Measurements from ENCODE around the gene LAMA5.

LAMA5 gene

GRCh38 chr20:62269378-62269777, 97.7 kb downstream of the LAMA5 start:
- no peak overlapping the region for H3K4me3 ChIP-seq (ENCODE audit: low read depth in 1 of 2, low read length in 2 of 2)
- peaks cover 29 to 58% of the 10 kb centered on the region in 2 donors for H3K36me3 ChIP-seq (ENCODE audit: control insufficient read depth in 1 of 2, insufficient read depth in 2 of 2, low read length in 2 of 2)
- H3K9me3 ChIP-seq (ENCODE audit: control insufficient read depth in 1 of 2, low read length in 2 of 2) = no peaks in the 10 kb centered on the region
- no peaks in the 10 kb centered on the region for H3K27me3 ChIP-seq (ENCODE audit: low read depth, low read length)
- H3K4me1 ChIP-seq (ENCODE audit: control insufficient read depth in 1 of 2, insufficient read depth in 2 of 2, low read length in 2 of 2) = no peaks in the 10 kb centered on the region
- no peak overlapping the region for H3K27ac ChIP-seq (ENCODE audit: low read length)

- Histone ChIP-seq H3K4me3 (ENCODE audit: low read depth in 1 of 2, low read length in 2 of 2) (no peak overlapping the region), H3K27me3 (ENCODE audit: low read depth, low read length) (no peaks in the 10 kb centered on the region), H3K9me3 (ENCODE audit: control insufficient read depth in 1 of 2, low read length in 2 of 2) (no peaks in the 10 kb centered on the region), H3K27ac (ENCODE audit: low read length) (no peak overlapping the region), H3K4me1 (ENCODE audit: control insufficient read depth in 1 of 2, insufficient read depth in 2 of 2, low read length in 2 of 2) (no peaks in the 10 kb centered on the region), H3K36me3 (ENCODE audit: control insufficient read depth in 1 of 2, insufficient read depth in 2 of 2, low read length in 2 of 2) (peaks cover 24 to 57% of the 10 kb centered on the region in 2 donors)
Observed at GRCh38 chr20:62268228-62268900, 98.7 kb downstream of the LAMA5 start.

GRCh38 chr20:62267543-62267942, 99.6 kb downstream of the LAMA5 start:
- Histone ChIP-seq H3K9me3 (ENCODE audit: control insufficient read depth in 1 of 2, low read length in 2 of 2) (no peaks in the 10 kb centered on the region), H3K36me3 (ENCODE audit: control insufficient read depth in 1 of 2, insufficient read depth in 2 of 2, low read length in 2 of 2) (peaks cover 24 to 57% of the 10 kb centered on the region in 2 donors), H3K4me1 (ENCODE audit: control insufficient read depth in 1 of 2, insufficient read depth in 2 of 2, low read length in 2 of 2) (no peaks in the 10 kb centered on the region), H3K27ac (ENCODE audit: low read length) (no peak overlapping the region), H3K4me3 (ENCODE audit: low read depth in 1 of 2, low read length in 2 of 2) (no peak overlapping the region), H3K27me3 (ENCODE audit: low read depth, low read length) (no peaks in the 10 kb centered on the region)

GRCh38 chr20:62266851-62267250, 100.3 kb downstream of the LAMA5 start:
- Histone ChIP-seq H3K4me1 (ENCODE audit: control insufficient read depth in 1 of 2, insufficient read depth in 2 of 2, low read length in 2 of 2) (no peaks in the 10 kb centered on the region), H3K4me3 (ENCODE audit: low read depth in 1 of 2, low read length in 2 of 2) (no peak overlapping the region), H3K27ac (ENCODE audit: low read length) (no peak overlapping the region), H3K27me3 (ENCODE audit: low read depth, low read length) (no peaks in the 10 kb centered on the region), H3K36me3 (ENCODE audit: control insufficient read depth in 1 of 2, insufficient read depth in 2 of 2, low read length in 2 of 2) (peaks cover 30 to 56% of the 10 kb centered on the region in 2 donors), H3K9me3 (ENCODE audit: control insufficient read depth in 1 of 2, low read length in 2 of 2) (no peaks in the 10 kb centered on the region)

- peaks cover 31 to 57% of the 10 kb centered on the region in 2 donors for H3K36me3 ChIP-seq (ENCODE audit: control insufficient read depth in 1 of 2, insufficient read depth in 2 of 2, low read length in 2 of 2)
- H3K27ac ChIP-seq (ENCODE audit: low read length) = no peak overlapping the region
- no peak overlapping the region for H3K4me3 ChIP-seq (ENCODE audit: low read depth in 1 of 2, low read length in 2 of 2)
- H3K27me3 ChIP-seq (ENCODE audit: low read depth, low read length) = no peaks in the 10 kb centered on the region
- no peaks in the 10 kb centered on the region for H3K9me3 ChIP-seq (ENCODE audit: control insufficient read depth in 1 of 2, low read length in 2 of 2)
- no peaks in the 10 kb centered on the region for H3K4me1 ChIP-seq (ENCODE audit: control insufficient read depth in 1 of 2, insufficient read depth in 2 of 2, low read length in 2 of 2)
Observed at GRCh38 chr20:62266340-62266739, 100.8 kb downstream of the LAMA5 start.

GRCh38 chr20:62265365-62265764, 101.7 kb downstream of the LAMA5 start:
- H3K9me3 ChIP-seq (ENCODE audit: control insufficient read depth in 1 of 2, low read length in 2 of 2) = no peaks in the 10 kb centered on the region
- no peak overlapping the region for H3K4me3 ChIP-seq (ENCODE audit: low read depth in 1 of 2, low read length in 2 of 2)
- H3K27me3 ChIP-seq (ENCODE audit: low read depth, low read length) = no peaks in the 10 kb centered on the region
- H3K27ac ChIP-seq (ENCODE audit: low read length) = no peak overlapping the region
- H3K4me1 ChIP-seq (ENCODE audit: control insufficient read depth in 1 of 2, insufficient read depth in 2 of 2, low read length in 2 of 2) = no peaks in the 10 kb centered on the region
- H3K36me3 ChIP-seq (ENCODE audit: control insufficient read depth in 1 of 2, insufficient read depth in 2 of 2, low read length in 2 of 2) = peaks cover 34 to 59% of the 10 kb centered on the region in 2 donors

- H3K27ac ChIP-seq (ENCODE audit: low read length) = no peak overlapping the region
- H3K4me3 ChIP-seq (ENCODE audit: low read depth in 1 of 2, low read length in 2 of 2) = no peak overlapping the region
- H3K9me3 ChIP-seq (ENCODE audit: control insufficient read depth in 1 of 2, low read length in 2 of 2) = no peaks in the 10 kb centered on the region
- peaks cover 40 to 64% of the 10 kb centered on the region in 2 donors for H3K36me3 ChIP-seq (ENCODE audit: control insufficient read depth in 1 of 2, insufficient read depth in 2 of 2, low read length in 2 of 2)
- no peaks in the 10 kb centered on the region for H3K27me3 ChIP-seq (ENCODE audit: low read depth, low read length)
- H3K4me1 ChIP-seq (ENCODE audit: control insufficient read depth in 1 of 2, insufficient read depth in 2 of 2, low read length in 2 of 2) = no peaks in the 10 kb centered on the region
Observed at GRCh38 chr20:62263396-62263795, 103.7 kb downstream of the LAMA5 start.

GRCh38 chr20:62262064-62262463, 105.0 kb downstream of the LAMA5 start:
- H3K36me3 ChIP-seq (ENCODE audit: control insufficient read depth in 1 of 2, insufficient read depth in 2 of 2, low read length in 2 of 2) = peaks cover 40 to 69% of the 10 kb centered on the region in 2 donors
- no peaks in the 10 kb centered on the region for H3K4me1 ChIP-seq (ENCODE audit: control insufficient read depth in 1 of 2, insufficient read depth in 2 of 2, low read length in 2 of 2)
- H3K9me3 ChIP-seq (ENCODE audit: control insufficient read depth in 1 of 2, low read length in 2 of 2) = no peaks in the 10 kb centered on the region
- no peak overlapping the region for H3K4me3 ChIP-seq (ENCODE audit: low read depth in 1 of 2, low read length in 2 of 2)
- H3K27me3 ChIP-seq (ENCODE audit: low read depth, low read length) = no peaks in the 10 kb centered on the region
- H3K27ac ChIP-seq (ENCODE audit: low read length) = no peak overlapping the region

- no peak overlapping the region for H3K4me3 ChIP-seq (ENCODE audit: low read depth in 1 of 2, low read length in 2 of 2)
- no peak overlapping the region for H3K27ac ChIP-seq (ENCODE audit: low read length)
- H3K9me3 ChIP-seq (ENCODE audit: control insufficient read depth in 1 of 2, low read length in 2 of 2) = no peaks in the 10 kb centered on the region
- H3K27me3 ChIP-seq (ENCODE audit: low read depth, low read length) = no peaks in the 10 kb centered on the region
- no peaks in the 10 kb centered on the region for H3K4me1 ChIP-seq (ENCODE audit: control insufficient read depth in 1 of 2, insufficient read depth in 2 of 2, low read length in 2 of 2)
- H3K36me3 ChIP-seq (ENCODE audit: control insufficient read depth in 1 of 2, insufficient read depth in 2 of 2, low read length in 2 of 2) = peaks cover 38 to 55% of the 10 kb centered on the region in 2 donors
Observed at GRCh38 chr20:62259294-62259565, 107.9 kb downstream of the LAMA5 start.

All from muscle layer of duodenum (tissue), 2 donors.